HepG2 (cell line): Measurements from ENCODE around the gene HSF2BP. TPM values are rescaled to one million over a fixed set of nuclear protein-coding genes. Genes with fewer than 3 reads are reported as not detected.

Experiments used
- ADNP ChIP-seq: sonication (generic); formaldehyde crosslinking; IDR thresholded peaks from 2 replicates; pipeline ENCODE4 v1.4.0; 2020; ENCODE audit warnings: missing genetic modification reagents
- ASH2L ChIP-seq: fragments of 300-600, 200-600 bp; sonication (generic); IDR thresholded peaks from 2 replicates; pipeline ENCODE4 v1.7.0; 2017; ENCODE audit warnings: low read depth, mild to moderate bottlenecking, moderate library complexity, mixed read lengths, low read length; ENCODE audit not compliant: insufficient read length
- EED ChIP-seq: sonication (generic); formaldehyde crosslinking; IDR thresholded peaks from 2 replicates; pipeline ENCODE4 v1.5.0; 2020; ENCODE audit warnings: mild to moderate bottlenecking, missing genetic modification reagents
- ELF1 ChIP-seq: sonication (generic); formaldehyde crosslinking; IDR thresholded peaks from 2 replicates; pipeline ENCODE4 v1.4.0; 2020; ENCODE audit warnings: missing genetic modification reagents
- FIP1L1 ChIP-seq: fragments of 200-400 bp; formaldehyde crosslinking; IDR thresholded peaks from 2 replicates; pipeline ENCODE4 v1.6.1; 2018; ENCODE audit warnings: low read depth, mild to moderate bottlenecking, low read length, moderate library complexity, borderline replicate concordance; ENCODE audit not compliant: insufficient read depth
- HMG20A ChIP-seq: IDR thresholded peaks from 2 replicates; pipeline ENCODE4 v1.6.1; 2016; ENCODE audit warnings: borderline replicate concordance
- MXI1 ChIP-seq: IDR thresholded peaks from 3 replicates; pipeline ENCODE4 v1.6.1; 2012; ENCODE audit warnings: low read depth, low read length, inconsistent platforms, borderline replicate concordance
- NR2F1 ChIP-seq, 2 experiments: fragments of 450-650 bp in 1 of 2; formaldehyde crosslinking in 1 of 2; IDR thresholded peaks; 2 replicates each; pipeline versions ENCODE4 v1.5.0 to v1.6.1; 2016 to 2020; ENCODE audit warnings: mild to moderate bottlenecking in 1 of 2, missing compliant biosample characterization in 1 of 2, missing genetic modification reagents in 1 of 2, moderate library complexity in 1 of 2
- PAX8 ChIP-seq: sonication (generic); formaldehyde crosslinking; IDR thresholded peaks from 2 replicates; pipeline ENCODE4 v1.8.0; 2022; ENCODE audit warnings: mild to moderate bottlenecking, missing genetic modification reagents, borderline replicate concordance
- PHF20 ChIP-seq: sonication (generic); formaldehyde crosslinking; IDR thresholded peaks from 2 replicates; pipeline ENCODE4 v1.5.0; 2020; ENCODE audit warnings: mild to moderate bottlenecking, missing genetic modification reagents
- RAD21 ChIP-seq: fragments of 450-650 bp; formaldehyde crosslinking; IDR thresholded peaks from 2 replicates; pipeline ENCODE4 v1.5.0; 2020; ENCODE audit warnings: mild to moderate bottlenecking
- SALL1 ChIP-seq: sonication (generic); formaldehyde crosslinking; IDR thresholded peaks from 2 replicates; pipeline ENCODE4 v1.8.0; 2022; ENCODE audit warnings: mild to moderate bottlenecking, missing genetic modification reagents
- SAP130 ChIP-seq: IDR thresholded peaks from 2 replicates; pipeline ENCODE4 v1.6.1; 2016; ENCODE audit warnings: low read depth
- SETDB1 ChIP-seq: sonication (generic); formaldehyde crosslinking; IDR thresholded peaks from 2 replicates; pipeline ENCODE4 v1.5.1; 2020; ENCODE audit warnings: missing genetic modification reagents, mild to moderate bottlenecking, borderline replicate concordance
- SYNCRIP ChIP-seq: fragments of 200-400 bp; formaldehyde crosslinking; IDR thresholded peaks from 2 replicates; pipeline ENCODE4 v1.6.1; 2018; ENCODE audit warnings: mild to moderate bottlenecking, low read depth, low read length; ENCODE audit not compliant: insufficient read depth
- TBX2 ChIP-seq: sonication (generic); formaldehyde crosslinking; IDR thresholded peaks from 2 replicates; pipeline ENCODE4 v1.5.0; 2020; ENCODE audit warnings: missing genetic modification reagents, mild to moderate bottlenecking, borderline replicate concordance
- YEATS4 ChIP-seq: sonication (generic); formaldehyde crosslinking; IDR thresholded peaks from 2 replicates; pipeline ENCODE4 v1.4.0; 2020; ENCODE audit warnings: missing genetic modification reagents, borderline replicate concordance
- ZBTB4 ChIP-seq: sonication (generic); formaldehyde crosslinking; IDR thresholded peaks from 2 replicates; pipeline ENCODE4 v1.4.0; 2020; ENCODE audit warnings: missing genetic modification reagents, mild to moderate bottlenecking, borderline replicate concordance
- ZFX ChIP-seq: sonication (generic); formaldehyde crosslinking; IDR thresholded peaks from 2 replicates; pipeline ENCODE4 v1.4.0; 2020; ENCODE audit warnings: mild to moderate bottlenecking, low read depth, missing genetic modification reagents, moderate library complexity
- ZNF124 ChIP-seq: sonication (generic); formaldehyde crosslinking; IDR thresholded peaks from 2 replicates; pipeline ENCODE4 v1.4.0; 2020; ENCODE audit warnings: missing genetic modification reagents
- ZNF136 ChIP-seq: sonication (generic); formaldehyde crosslinking; IDR thresholded peaks from 2 replicates; pipeline ENCODE4 v1.8.1; 2022; ENCODE audit warnings: low read depth, mild to moderate bottlenecking, moderate library complexity, missing genetic modification reagents
- ZNF326 ChIP-seq: sonication (generic); formaldehyde crosslinking; IDR thresholded peaks from 2 replicates; pipeline ENCODE4 v1.4.0; 2020; ENCODE audit warnings: missing genetic modification reagents, borderline replicate concordance
- ZNF776 ChIP-seq: sonication (generic); formaldehyde crosslinking; IDR thresholded peaks from 2 replicates; pipeline ENCODE4 v1.4.0; 2020; ENCODE audit warnings: mild to moderate bottlenecking, missing genetic modification reagents
- ZNF816 ChIP-seq: sonication (generic); formaldehyde crosslinking; IDR thresholded peaks from 2 replicates; pipeline ENCODE4 v1.8.0; 2022; ENCODE audit warnings: missing genetic modification reagents, mild to moderate bottlenecking, borderline replicate concordance
- polyA plus RNA-seq, 8 experiments: library from polyadenylated mRNA; depleted of rRNA in 3 of 8; stranded (reverse) in 7 of 8; unstranded in 1 of 8; fragments of >200 nt; fragmentation: Illumina TruSeq in 4 of 8; extraction: Trizol in 4 of 8; gene quantifications; 2 replicates each; pipeline versions ENCODE4 v1.2.1 to v1.2.3, GENCODE V29; 2011 to 2016; ENCODE audit warnings: low read depth in 4 of 8, missing spikeins in 1 of 8, mixed read lengths in 1 of 8; ENCODE audit not compliant: insufficient read depth in 1 of 8
- total RNA-seq, 5 experiments: library from RNA; depleted of rRNA; stranded (reverse); fragments of >200 nt; fragmentation: Illumina TruSeq; extraction: Trizol; gene quantifications; 2 replicates each; pipeline ENCODE4 v1.2.3, GENCODE V29; 2016; ENCODE audit warnings: low read depth in 1 of 5
- TF ChIP-seq, protein P1 (sequence below): sonication (generic); formaldehyde crosslinking; IDR thresholded peaks from 2 replicates; pipeline ENCODE4 v1.4.0; 2020; ENCODE audit warnings: missing genetic modification reagents

The HSF2BP gene
- total and polyA plus RNA-seq, 2 of the 13 experiments (the other 11 are each of a cell fraction or from before 2014, with no cell fraction given) = 0.67 to 2.2 TPM

GRCh38 chr21:43609501-43610340 is 49.6 kb downstream of the HSF2BP start (continued):
- TF ChIP-seq ZNF326 (CRISPR knock-in tag) = no peak
- TF ChIP-seq NR2F1 (CRISPR knock-in tag; IDR thresholded peaks at IDR 0.05) = no peak
- no peak for TF ChIP-seq ELF1 (CRISPR knock-in tag)
- TF ChIP-seq ASH2L = peak; percentile 84
- no peak for TF ChIP-seq ZNF124 (CRISPR knock-in tag)
- TF ChIP-seq ZFX = peak; percentile 56
- TF ChIP-seq, protein P1, sequence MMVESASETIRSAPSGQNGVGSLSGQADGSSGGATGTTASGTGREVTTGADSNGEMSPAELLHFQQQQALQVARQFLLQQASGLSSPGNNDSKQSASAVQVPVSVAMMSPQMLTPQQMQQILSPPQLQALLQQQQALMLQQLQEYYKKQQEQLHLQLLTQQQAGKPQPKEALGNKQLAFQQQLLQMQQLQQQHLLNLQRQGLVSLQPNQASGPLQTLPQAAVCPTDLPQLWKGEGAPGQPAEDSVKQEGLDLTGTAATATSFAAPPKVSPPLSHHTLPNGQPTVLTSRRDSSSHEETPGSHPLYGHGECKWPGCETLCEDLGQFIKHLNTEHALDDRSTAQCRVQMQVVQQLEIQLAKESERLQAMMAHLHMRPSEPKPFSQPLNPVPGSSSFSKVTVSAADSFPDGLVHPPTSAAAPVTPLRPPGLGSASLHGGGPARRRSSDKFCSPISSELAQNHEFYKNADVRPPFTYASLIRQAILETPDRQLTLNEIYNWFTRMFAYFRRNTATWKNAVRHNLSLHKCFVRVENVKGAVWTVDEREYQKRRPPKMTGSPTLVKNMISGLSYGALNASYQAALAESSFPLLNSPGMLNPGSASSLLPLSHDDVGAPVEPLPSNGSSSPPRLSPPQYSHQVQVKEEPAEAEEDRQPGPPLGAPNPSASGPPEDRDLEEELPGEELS = peak; percentile 79
- 0 out of 2 replicates have a peak, but pooled peaks have one; percentile 36 for TF ChIP-seq PHF20 (CRISPR knock-in tag)
- no peak for TF ChIP-seq ZNF816
- TF ChIP-seq EED (CRISPR knock-in tag) = no peak
- TF ChIP-seq ADNP (CRISPR knock-in tag) = no peak
- TF ChIP-seq YEATS4 (CRISPR knock-in tag) = no peak
- peak; percentile 34; the same call in 1 of the 2 replicates for TF ChIP-seq ZBTB4 (CRISPR knock-in tag)
- TF ChIP-seq PAX8 (CRISPR knock-in tag) = no peak
- TF ChIP-seq SYNCRIP = no peak
- peak; percentile 42; the same call in 1 of the 3 replicates for TF ChIP-seq MXI1
- peak; percentile 70 for TF ChIP-seq SAP130 (CRISPR knock-in tag)
- TF ChIP-seq FIP1L1 = no peak
- 0 out of 2 replicates have a peak, but pooled peaks have one; percentile 41 for TF ChIP-seq TBX2 (CRISPR knock-in tag)
- peak; percentile 56; the same call in 1 of the 2 replicates for TF ChIP-seq HMG20A (CRISPR knock-in tag)
- no peak for TF ChIP-seq ZNF776 (CRISPR knock-in tag)
- no peak for TF ChIP-seq ZNF136
- no peak for TF ChIP-seq SETDB1 (CRISPR knock-in tag)
- peak; percentile 24; the same call in 1 of the 2 replicates for TF ChIP-seq RAD21 (CRISPR knock-in tag)
- peak; percentile 87 for TF ChIP-seq SALL1 (CRISPR knock-in tag)
